Keratinocyte (primary cell): ENCODE measurements around the gene MAP4K1.

Source experiments
- EZH2 ChIP-seq: IDR thresholded peaks from one replicate; pipeline ENCODE4 v1.6.1; 2012; ENCODE audit warnings: inconsistent platforms, mild to moderate bottlenecking, low read length, moderate library complexity
- TF ChIP-seq, protein P1 (sequence below), 3 experiments: IDR thresholded peaks in 1 of 3; conservative IDR thresholded peaks in 1 of 3; optimal IDR thresholded peaks in 1 of 3; 2 replicates in 2 of 3; 3 replicates in 1 of 3; pipeline versions ENCODE3 to v1.5.1; 2011; ENCODE audit warnings: low read length in 3 of 3, mild to moderate bottlenecking in 3 of 3, moderate library complexity in 2 of 3, control low read depth in 1 of 3, inconsistent platforms in 1 of 3; ENCODE audit not compliant: insufficient read depth in 2 of 3; ENCODE audit errors: extremely low read depth in 1 of 3

GRCh38 chr19:38642176-38642575, 24.4 kb upstream of the MAP4K1 start:
- TF ChIP-seq, protein P1, sequence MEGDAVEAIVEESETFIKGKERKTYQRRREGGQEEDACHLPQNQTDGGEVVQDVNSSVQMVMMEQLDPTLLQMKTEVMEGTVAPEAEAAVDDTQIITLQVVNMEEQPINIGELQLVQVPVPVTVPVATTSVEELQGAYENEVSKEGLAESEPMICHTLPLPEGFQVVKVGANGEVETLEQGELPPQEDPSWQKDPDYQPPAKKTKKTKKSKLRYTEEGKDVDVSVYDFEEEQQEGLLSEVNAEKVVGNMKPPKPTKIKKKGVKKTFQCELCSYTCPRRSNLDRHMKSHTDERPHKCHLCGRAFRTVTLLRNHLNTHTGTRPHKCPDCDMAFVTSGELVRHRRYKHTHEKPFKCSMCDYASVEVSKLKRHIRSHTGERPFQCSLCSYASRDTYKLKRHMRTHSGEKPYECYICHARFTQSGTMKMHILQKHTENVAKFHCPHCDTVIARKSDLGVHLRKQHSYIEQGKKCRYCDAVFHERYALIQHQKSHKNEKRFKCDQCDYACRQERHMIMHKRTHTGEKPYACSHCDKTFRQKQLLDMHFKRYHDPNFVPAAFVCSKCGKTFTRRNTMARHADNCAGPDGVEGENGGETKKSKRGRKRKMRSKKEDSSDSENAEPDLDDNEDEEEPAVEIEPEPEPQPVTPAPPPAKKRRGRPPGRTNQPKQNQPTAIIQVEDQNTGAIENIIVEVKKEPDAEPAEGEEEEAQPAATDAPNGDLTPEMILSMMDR (optimal IDR thresholded peaks at IDR 0.05 in 1 of 3, IDR thresholded peaks at IDR 0.05 in 1 of 3, conservative IDR thresholded peaks at IDR 0.05 in 1 of 3; ENCODE audit: extremely low read depth in 1 of 3, insufficient read depth in 2 of 3, low read length in 3 of 3) = no peak
- TF ChIP-seq EZH2 = no peak
